NCI-H345 (cell line): Measurements from ENCODE around the gene TBATA.
"Not testable (repeated sequence)": the region's sequence is repeated elsewhere in the genome, so short reads cannot be mapped to it uniquely, and the experiment has no call there.

Experiments
- DNase-seq: peaks from one replicate; lab custom pipeline; 2025; lab: John Stamatoyannopoulos, UW

Gene TBATA

GRCh38 chr10:70779088-70779487 lies 6.1 kb downstream of the TBATA start:
- DNase-seq = no peak

- no peak for DNase-seq
Measured at GRCh38 chr10:70778267-70778924, 6.8 kb downstream of the TBATA start.

- DNase-seq = no peak
Measured at GRCh38 chr10:70777063-70777875, 7.9 kb downstream of the TBATA start.

DNA sequence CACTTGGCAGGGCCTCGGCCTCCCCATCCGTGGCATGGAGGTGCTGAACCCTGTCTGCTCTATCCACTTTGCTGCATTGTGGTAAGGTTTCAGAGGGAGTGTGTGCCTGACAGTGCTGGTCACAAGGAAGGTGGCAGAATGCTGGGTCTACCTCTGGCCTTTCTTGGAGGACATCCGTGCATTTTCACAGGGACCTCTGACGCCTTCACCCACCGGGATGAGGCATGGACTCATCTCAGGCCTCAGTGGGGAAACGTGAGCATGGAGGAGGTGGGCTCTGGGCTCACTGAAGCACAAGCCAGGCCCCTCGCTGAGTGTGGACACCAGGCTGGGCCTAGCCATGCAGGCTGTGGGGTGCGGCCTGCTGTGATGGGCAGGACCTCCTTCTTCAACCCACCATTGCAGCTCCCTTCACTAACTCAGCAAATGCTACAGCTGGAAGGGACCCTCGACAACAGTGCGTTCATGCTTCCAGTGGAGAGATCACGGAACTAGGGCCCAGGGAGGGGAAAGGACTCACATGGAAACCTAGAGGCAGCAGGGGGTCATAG lies 8.6 kb downstream of the TBATA start:
- no peak for DNase-seq

DNA sequence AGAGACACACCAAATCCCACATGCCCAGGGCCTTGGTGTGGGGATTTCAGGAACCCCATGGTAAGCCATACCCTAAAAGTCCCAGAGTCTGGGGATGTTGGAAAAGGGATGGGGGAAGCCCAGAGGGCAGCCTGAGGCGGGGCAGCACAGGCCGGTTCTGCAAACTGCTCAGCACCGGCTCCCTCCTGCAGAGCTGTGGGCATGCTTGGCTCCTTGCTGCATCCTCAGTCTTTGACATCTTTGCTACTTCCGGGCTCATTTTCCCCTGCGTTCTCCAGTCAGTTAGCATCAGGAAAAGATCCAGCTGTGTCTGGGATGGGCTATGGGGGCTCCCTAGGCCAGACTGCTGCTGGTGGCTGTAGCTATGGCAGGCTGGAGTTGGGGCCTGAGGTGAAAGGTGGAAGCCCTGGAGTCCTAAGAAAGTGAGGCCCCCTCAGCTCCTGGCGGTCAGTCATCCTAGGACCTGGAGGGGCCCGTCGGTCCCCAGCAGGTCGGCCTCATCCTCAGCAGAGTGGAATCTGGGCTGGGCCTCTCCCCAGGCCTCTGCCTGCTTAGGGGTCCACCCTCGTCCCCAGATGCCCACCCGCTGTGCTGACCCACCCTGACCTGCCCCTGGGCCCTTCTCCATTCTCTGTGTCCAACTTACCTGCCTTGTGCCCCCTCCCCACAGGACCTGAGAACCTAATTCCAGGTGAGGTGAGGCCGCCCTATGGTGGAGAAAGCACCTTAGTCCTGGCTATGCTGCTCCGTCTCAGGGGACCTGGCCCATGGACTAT lies 9.3 kb downstream of the TBATA start:
- no peak for DNase-seq

DNA sequence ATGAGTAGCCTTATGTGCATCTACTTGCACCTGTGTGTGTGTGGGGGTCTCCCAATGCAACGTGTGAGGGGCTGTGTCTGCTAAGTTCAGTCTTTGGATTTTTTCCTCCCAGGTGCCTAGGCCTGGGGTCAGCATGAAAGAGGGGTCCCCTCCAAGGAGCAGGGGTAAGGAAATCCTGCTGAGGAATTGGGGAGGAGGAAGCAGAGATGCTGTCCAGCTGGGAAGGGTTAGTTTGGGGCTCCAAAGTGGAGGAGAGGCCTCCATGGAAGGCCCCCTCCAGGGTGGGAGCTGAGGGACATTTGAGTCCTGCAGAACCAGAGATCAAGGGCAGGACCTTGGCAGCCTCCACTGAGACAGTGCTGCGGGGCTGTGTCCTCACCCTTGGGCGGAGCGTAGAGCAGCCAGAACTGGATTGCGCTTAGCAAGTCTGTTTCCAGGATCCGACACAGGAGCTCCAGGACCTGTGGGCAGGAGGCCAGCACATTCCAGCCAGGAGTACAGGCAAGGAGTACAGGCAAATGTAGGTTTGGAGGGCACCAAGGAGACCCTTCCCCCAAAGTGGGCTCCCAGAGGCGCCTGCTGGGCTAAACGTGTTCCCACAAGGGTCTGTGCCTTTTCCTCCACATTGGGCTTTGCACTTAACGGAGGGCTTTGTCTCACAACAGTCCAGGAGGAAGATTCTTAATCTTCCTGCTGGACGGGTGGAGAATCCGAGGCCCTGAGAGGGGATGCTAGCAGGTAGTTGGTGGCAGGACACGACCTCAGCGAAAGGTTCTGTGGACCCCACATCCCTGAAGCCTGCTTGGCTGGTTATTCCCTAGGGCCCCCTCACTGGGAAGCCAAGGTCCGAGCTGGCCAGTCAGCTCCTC lies 10.1 kb downstream of the TBATA start:
- DNase-seq = no peak

- DNase-seq = no peak
Measured at GRCh38 chr10:70773965-70774809, 11.0 kb downstream of the TBATA start.

- no peak for DNase-seq
Measured at GRCh38 chr10:70773461-70773860, 11.7 kb downstream of the TBATA start.

DNA sequence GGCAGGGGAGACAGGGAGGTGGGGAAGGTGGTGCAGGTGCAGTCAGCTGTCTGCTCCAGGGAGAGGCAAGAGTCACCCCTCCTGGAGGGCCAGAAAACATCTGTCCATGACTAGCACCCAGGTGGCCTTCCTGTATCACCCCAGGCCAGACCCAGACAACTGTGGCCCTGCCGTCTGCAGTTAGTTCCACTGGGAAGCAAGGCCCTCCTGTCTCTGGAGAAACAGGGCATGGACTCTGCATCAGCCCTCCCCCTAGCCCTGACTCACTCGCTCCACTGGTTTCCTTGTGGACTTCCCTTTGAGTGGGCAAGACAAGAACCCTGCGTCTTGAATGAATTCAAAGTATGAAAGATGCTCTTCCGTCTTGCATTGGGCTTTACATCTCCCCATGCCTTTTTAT lies 12.6 kb downstream of the TBATA start:
- no peak for DNase-seq

DNA sequence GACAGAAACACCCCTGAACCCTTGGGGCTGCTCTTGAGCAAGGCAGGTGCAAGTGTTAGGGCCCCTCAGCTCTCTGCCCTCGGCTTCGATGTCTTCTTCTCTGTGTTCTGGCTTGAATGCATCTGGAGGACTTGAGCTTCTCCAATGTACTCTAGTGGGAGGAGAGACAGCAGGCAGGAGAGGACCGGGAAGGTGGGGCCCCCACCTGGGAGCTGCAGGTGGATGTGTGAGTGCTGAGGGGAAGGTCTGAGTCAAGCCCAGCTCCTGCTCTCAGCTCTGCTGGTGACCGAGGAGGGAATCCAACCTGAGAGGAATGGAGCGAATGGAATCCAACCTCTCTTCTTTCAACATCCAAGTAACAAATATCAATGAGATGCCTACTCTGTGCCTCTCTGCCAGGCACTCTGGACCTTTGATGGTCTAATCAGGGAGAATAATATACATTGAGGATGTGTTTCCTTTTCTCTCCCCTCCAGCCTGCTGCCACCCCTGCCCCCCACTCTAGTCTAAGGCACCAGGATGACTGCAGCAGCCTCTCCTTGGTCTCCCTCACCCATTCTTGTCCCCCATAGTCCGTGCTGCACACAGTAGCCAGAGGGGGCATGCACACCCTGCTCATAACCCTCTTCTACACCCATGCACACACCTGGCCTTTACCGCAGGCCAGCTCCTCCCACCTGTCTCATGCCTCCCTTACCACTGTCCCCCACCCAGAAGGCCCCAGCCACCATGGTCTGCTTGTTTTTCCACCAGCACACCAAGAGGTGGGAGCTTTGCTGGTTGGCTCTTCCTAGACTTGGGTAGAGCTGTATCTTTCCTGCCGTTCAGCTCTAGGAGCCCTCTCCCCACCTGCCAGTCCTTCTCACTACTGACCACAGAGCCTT lies 13.6 kb downstream of the TBATA start:
- DNase-seq = peak; percentile 24

- DNase-seq = not testable (repeated sequence)
Measured at GRCh38 chr10:70770516-70770915, 14.7 kb downstream of the TBATA start.

- DNase-seq = no peak
Measured at GRCh38 chr10:70770001-70770400, 15.2 kb downstream of the TBATA start.

DNA sequence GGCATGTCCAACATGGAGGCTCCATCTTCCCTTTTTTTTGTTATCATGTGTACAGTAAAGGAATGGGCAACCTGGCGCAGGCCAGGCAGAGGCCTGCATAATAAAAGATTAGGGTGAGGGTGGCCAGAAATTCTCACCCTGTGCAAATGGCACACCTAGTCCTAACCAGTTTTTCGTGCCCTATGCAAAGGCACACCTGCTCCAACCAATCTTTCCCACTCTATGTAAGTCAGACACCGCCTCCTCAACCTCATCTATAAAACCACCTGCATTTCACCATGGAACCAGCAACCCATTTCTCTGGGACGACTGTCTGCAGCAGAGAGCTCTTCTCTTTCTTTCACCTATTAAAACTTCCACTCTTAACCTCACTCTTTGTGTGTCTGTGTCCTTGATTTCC lies 16.1 kb downstream of the TBATA start:
- no peak for DNase-seq

DNA sequence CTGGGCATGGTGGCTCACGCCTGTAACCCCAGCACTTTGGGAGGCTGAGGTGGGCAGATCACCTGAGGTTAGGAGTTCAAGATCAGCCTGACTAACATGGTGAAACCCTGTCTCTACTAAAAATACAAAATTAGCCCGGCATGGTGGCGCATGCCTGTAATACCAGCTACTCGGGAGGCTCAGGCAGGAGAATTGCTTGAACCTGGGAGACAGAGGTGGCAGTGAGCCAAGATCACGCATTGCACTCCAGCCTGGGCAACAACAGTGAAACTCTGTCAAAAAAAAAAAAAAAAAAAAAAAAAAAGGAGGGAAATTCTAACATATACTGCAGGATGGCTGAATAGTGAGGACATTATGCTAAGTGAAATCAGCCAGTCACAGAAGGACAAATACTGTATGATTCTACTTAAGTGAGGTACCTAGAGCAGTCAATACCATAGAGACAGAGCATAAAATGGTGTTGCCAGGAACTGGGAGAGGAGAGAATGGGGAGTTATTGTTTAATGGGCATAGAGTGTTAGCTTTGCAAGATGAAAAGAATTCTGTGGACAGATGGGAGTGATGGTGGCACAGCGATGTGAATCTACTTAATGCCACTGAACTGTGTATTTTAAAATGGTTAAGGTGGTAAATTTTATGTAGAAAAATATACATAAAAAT lies 17.0 kb downstream of the TBATA start:
- peak; percentile 28 for DNase-seq

GRCh38 chr10:70765794-70766594 lies 19.2 kb downstream of the TBATA start:
- DNase-seq = no peak

DNA sequence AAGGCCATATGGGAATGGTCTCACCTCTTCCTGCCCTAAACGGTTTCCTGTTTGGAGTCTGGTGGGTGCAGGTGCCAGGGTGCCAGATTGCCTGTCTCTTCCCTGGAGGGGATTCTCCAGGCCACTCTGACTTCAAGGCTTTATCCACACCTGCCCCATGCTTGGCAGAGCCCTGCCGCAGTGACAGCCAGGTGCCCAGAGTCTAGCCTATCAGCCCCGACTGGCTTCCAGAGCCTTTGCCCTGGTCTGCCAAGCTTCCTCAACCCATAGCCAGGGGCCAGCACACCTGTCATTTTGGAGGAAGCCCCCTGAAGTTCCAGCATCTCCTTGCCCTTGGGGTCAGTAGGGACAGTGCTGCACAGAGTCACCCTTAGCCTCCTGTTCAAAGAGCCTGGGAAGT lies 21.6 kb downstream of the TBATA start:
- DNase-seq = no peak

DNA sequence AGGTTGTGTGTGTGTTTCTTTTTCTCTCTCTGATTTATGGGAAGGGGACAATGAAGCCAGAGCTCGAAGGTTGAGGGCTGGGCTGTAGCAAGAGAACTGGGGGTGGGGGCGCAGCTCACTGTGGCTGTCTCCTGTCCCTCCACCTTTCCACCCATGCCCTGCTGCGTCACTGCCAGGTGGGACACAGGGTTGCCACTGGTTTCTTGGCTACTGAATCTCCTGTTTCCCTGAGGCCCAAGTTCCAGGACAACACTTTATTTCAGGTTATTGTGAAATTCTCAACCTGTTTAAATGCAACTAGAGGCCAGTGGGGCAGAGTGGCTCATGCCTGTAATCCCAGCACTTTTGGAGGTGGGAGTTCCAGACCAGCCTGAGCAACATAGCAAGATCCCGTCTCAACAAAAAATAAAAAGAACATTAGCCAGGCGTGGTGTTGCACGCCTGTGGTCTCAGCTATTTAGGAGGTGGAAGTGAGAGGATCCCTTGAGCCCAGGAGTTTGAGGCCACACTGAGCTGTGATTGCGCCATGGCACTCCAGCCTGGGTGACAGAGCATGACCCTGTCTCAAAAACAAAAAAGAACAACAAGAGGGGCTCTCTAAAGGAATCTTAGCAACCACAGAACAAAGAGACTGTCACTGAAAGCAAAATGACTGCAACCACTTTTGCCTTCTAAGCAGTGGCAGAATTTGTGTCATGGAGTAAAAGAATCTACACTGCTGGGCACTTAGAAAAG lies 22.6 kb downstream of the TBATA start:
- DNase-seq = no peak
